Measurements from ENCODE around the gene FNDC3B. TPM values are rescaled to one million over a fixed set of nuclear protein-coding genes. Genes with fewer than 3 reads are reported as not detected.

Gene FNDC3B
- total RNA-seq, 1 experiment from 2014 or later: 149 TPM

GRCh38 chr3:172171396-172172075 is 132.2 kb downstream of the FNDC3B start:
- BruUV-seq (replicated peaks): no TSS peak
- intact Hi-C loops (cut with micrococcal nuclease): no loop called here
- CTCF ChIA-PET: interaction anchor here (0.7 to 1.5 kb wide), 3 partner anchors 11 to 531 kb away, joined by 3 read pairs; no protein-coding TSS in a partner anchor
- Mint-ChIP-seq H3K9me3 (ENCODE audit: unreplicated experiment) (no peaks in the 10 kb centered on the region), H3K4me1 (ENCODE audit: insufficient read depth, unreplicated experiment) (peaks cover 34% of the 10 kb centered on the region), H3K36me3 (ENCODE audit: insufficient read depth, unreplicated experiment) (peaks cover 8% of the 10 kb centered on the region), H3K27ac (ENCODE audit: low read depth, unreplicated experiment) (no peak overlapping the region), H3K27me3 (ENCODE audit: insufficient read depth, unreplicated experiment) (no peaks in the 10 kb centered on the region), H3K4me3 (ENCODE audit: unreplicated experiment) (no peak overlapping the region)
- no peak for TF ChIP-seq CTCF (IDR thresholded peaks at IDR 0.05; ENCODE audit: unreplicated experiment)
- POLR2A ChIA-PET: no interaction called here
- no peak for DNase-seq (ENCODE audit: unreplicated experiment)

- CTCF ChIA-PET: no interaction called here
These were observed 134.2 kb downstream of the FNDC3B start for GRCh38 chr3:172173316-172174254.

GRCh38 chr3:172174513-172175253 is 135.3 kb downstream of the FNDC3B start:
- H3K36me3 Mint-ChIP-seq (ENCODE audit: insufficient read depth, unreplicated experiment): peaks cover 11% of the 10 kb centered on the region
- ChIA-PET POLR2A (interaction anchor here (0.5 to 1.5 kb wide), 4 partner anchors 15 to 261 kb away, joined by 3 to 4 read pairs (median 4); no protein-coding TSS in a partner anchor), CTCF (no interaction called here)
- no peaks in the 10 kb centered on the region for H3K27me3 Mint-ChIP-seq (ENCODE audit: insufficient read depth, unreplicated experiment)
- no peak overlapping the region for H3K4me3 Mint-ChIP-seq (ENCODE audit: unreplicated experiment)
- no peak for DNase-seq (ENCODE audit: unreplicated experiment)
- no peaks in the 10 kb centered on the region for H3K9me3 Mint-ChIP-seq (ENCODE audit: unreplicated experiment)
- BruUV-seq (replicated peaks): no TSS peak
- intact Hi-C loops (cut with micrococcal nuclease): no loop called here
- H3K4me1 Mint-ChIP-seq (ENCODE audit: insufficient read depth, unreplicated experiment): peaks cover 30% of the 10 kb centered on the region
- no peak overlapping the region for H3K27ac Mint-ChIP-seq (ENCODE audit: low read depth, unreplicated experiment)
- TF ChIP-seq CTCF (IDR thresholded peaks at IDR 0.05; ENCODE audit: unreplicated experiment): no peak

More at GRCh38 chr3:172173316-172174254, 134.2 kb downstream of the FNDC3B start:
- no peak overlapping the region for H3K27ac Mint-ChIP-seq (ENCODE audit: low read depth, unreplicated experiment)
- BruUV-seq (replicated peaks): no TSS peak
- no peak overlapping the region for H3K4me3 Mint-ChIP-seq (ENCODE audit: unreplicated experiment)
- H3K9me3 Mint-ChIP-seq (ENCODE audit: unreplicated experiment): no peaks in the 10 kb centered on the region
- peaks cover 19% of the 10 kb centered on the region for H3K36me3 Mint-ChIP-seq (ENCODE audit: insufficient read depth, unreplicated experiment)
- H3K27me3 Mint-ChIP-seq (ENCODE audit: insufficient read depth, unreplicated experiment): no peaks in the 10 kb centered on the region
- TF ChIP-seq CTCF (IDR thresholded peaks at IDR 0.05; ENCODE audit: unreplicated experiment): no peak
- intact Hi-C loops (cut with micrococcal nuclease): no loop called here
- peaks cover 38% of the 10 kb centered on the region for H3K4me1 Mint-ChIP-seq (ENCODE audit: insufficient read depth, unreplicated experiment)
- POLR2A ChIA-PET: interaction anchor here (0.5 to 1.5 kb wide), 9 partner anchors 8 to 464 kb away, joined by 3 to 4 read pairs (median 3); no protein-coding TSS in a partner anchor
- DNase-seq (ENCODE audit: unreplicated experiment): no peak
